K562 (cell line): Measurements from ENCODE around the gene STING1. TPM values are rescaled to one million over a fixed set of nuclear protein-coding genes. Genes with fewer than 3 reads are reported as not detected.

Experiments used
- ATAC-seq: fragments of 200-7000 bp; cut with Tn5 transposase; 3 replicates; pipeline ENCODE4 v1.9.1; 2020; ENCODE audit warnings: moderate library complexity
- BruUV-seq: library from RNA; stranded (reverse); fragments of 400-500 nt; replicated peaks from 2 replicates; lab custom pipeline; 2021; lab: Mats Ljungman, UMichigan
- CTCF ChIA-PET: fragments of 300-600 bp; formaldehyde crosslinking; extraction: SDS; loops from one replicate; lab custom pipeline; 2021; ENCODE audit warnings: low intra/inter-chr PET ratio; lab: Yijun Ruan, JAX
- POLR2A ChIA-PET: fragments of 300-600, 350-650 bp; sonication (Branson Sonifier 250); formaldehyde crosslinking; extraction: SDS; loops from one replicate; lab custom pipeline; 2021; ENCODE audit warnings: antibody characterized with exemption, inconsistent platforms; lab: Yijun Ruan, JAX
- DNase-seq, 4 experiments: peaks; one replicate each; pipeline versions ENCODE4 v3.0.0 to v3.0.0-alpha.2; 2011 to 2018; ENCODE audit warnings: low spot score in 3 of 4, mixed read lengths in 3 of 4; ENCODE audit errors: extremely low read depth in 1 of 4
- FAIRE-seq: peaks from 2 replicates; lab custom pipeline; 2011; peaks lifted over from hg19 to GRCh38; lab: Jason Lieb, UNC
- H2AFZ ChIP-seq: 2 replicates; pipeline ENCODE4 v1.6.0; 2011; ENCODE audit warnings: low read depth, low read length, control low read depth, inconsistent platforms
- H3K27ac ChIP-seq: fragments of 200-600 bp; 3 replicates; pipeline ENCODE4 v1.8.0; 2011; ENCODE audit warnings: low read depth, mild to moderate bottlenecking, control low read depth, inconsistent platforms, low read length, moderate library complexity, mixed read lengths; ENCODE audit errors: extremely low read depth
- H3K27me3 ChIP-seq, 2 experiments: fragments of 300-600 bp in 1 of 2; 2 replicates in 1 of 2; 3 replicates in 1 of 2; pipeline versions ENCODE4 v1.6.0 to v1.8.0; 2011; ENCODE audit warnings: inconsistent platforms in 2 of 2, low read length in 2 of 2, mild to moderate bottlenecking in 1 of 2, mixed read lengths in 1 of 2, moderate library complexity in 1 of 2; ENCODE audit not compliant: control insufficient read depth in 2 of 2, insufficient read depth in 2 of 2
- H3K36me3 ChIP-seq: fragments of 300-600 bp; 3 replicates; pipeline ENCODE4 v1.8.0; 2011; ENCODE audit warnings: mild to moderate bottlenecking, low read length, inconsistent platforms; ENCODE audit not compliant: control insufficient read depth, insufficient read depth
- H3K4me1 ChIP-seq, 2 experiments: fragments of 200-600 bp in 1 of 2; replicated peaks in 1 of 2; 2 replicates in 1 of 2; 3 replicates in 1 of 2; pipeline versions ENCODE4 v1.5.1 to v1.8.0; 2011; ENCODE audit warnings: inconsistent platforms in 2 of 2, low read length in 2 of 2, mild to moderate bottlenecking in 1 of 2, mixed read lengths in 1 of 2, moderate library complexity in 1 of 2; ENCODE audit not compliant: control insufficient read depth in 2 of 2, insufficient read depth in 2 of 2
- H3K4me2 ChIP-seq: 2 replicates; pipeline ENCODE4 v1.6.1; 2011; ENCODE audit warnings: low read length, control low read depth, inconsistent platforms, mixed read lengths; ENCODE audit not compliant: insufficient read depth
- H3K4me3 ChIP-seq: fragments of 200-600 bp; sonication (generic), shearing (Covaris generic); 2 replicates; pipeline ENCODE4 v1.5.1; 2016; ENCODE audit warnings: control low read depth, inconsistent platforms
- H3K79me2 ChIP-seq: fragments of 200-600 bp; 3 replicates; pipeline ENCODE4 v1.8.0; 2011; ENCODE audit warnings: low read length, inconsistent platforms; ENCODE audit not compliant: control insufficient read depth, insufficient read depth
- H3K9ac ChIP-seq, 2 experiments: 2 replicates each; pipeline versions ENCODE4 v1.6.0 to v1.6.1; 2011; ENCODE audit warnings: low read depth in 2 of 2, low read length in 2 of 2, control low read depth in 1 of 2, inconsistent platforms in 1 of 2, mild to moderate bottlenecking in 1 of 2, mixed read lengths in 1 of 2; ENCODE audit not compliant: insufficient read depth in 1 of 2
- H3K9me1 ChIP-seq: one replicate; pipeline ENCODE4 v1.6.0; 2011; ENCODE audit warnings: inconsistent platforms, mild to moderate bottlenecking, low read length, moderate library complexity; ENCODE audit not compliant: control insufficient read depth, insufficient read depth
- H3K9me3 ChIP-seq: replicated peaks from 2 replicates; pipeline ENCODE4 v1.5.1; 2011; ENCODE audit warnings: low read depth, low read length, inconsistent platforms; ENCODE audit not compliant: control insufficient read depth, insufficient read depth
- H4K20me1 ChIP-seq: replicated peaks from 2 replicates; pipeline ENCODE4 v1.6.1; 2011; ENCODE audit warnings: low read length, inconsistent platforms, mixed read lengths; ENCODE audit not compliant: control insufficient read depth, insufficient read depth
- POLR2G ChIP-seq: fragments of 200-400 bp; formaldehyde crosslinking; IDR thresholded peaks from 2 replicates; pipeline ENCODE4 v1.6.1; 2017; ENCODE audit warnings: low read depth, mild to moderate bottlenecking, antibody characterized with exemption, low read length, moderate library complexity
- RBFOX2 ChIP-seq: fragments of 200-400 bp; formaldehyde crosslinking; IDR thresholded peaks from 2 replicates; pipeline ENCODE4 v1.6.1; 2017; ENCODE audit warnings: low read depth, mild to moderate bottlenecking, low read length, moderate library complexity
- SMAD4 ChIP-seq: fragments of 250-450 bp; sonication (Bioruptor Pico); conservative IDR thresholded peaks from 2 replicates; pipeline ENCODE4 v1.8.0; 2021; ENCODE audit warnings: inconsistent platforms, mild to moderate bottlenecking, moderate library complexity
- SPI1 ChIP-seq: IDR thresholded peaks from 2 replicates; pipeline ENCODE4 v1.6.1; 2011; ENCODE audit warnings: low read depth, low read length, control low read depth, borderline replicate concordance
- ZFX ChIP-seq: sonication (generic); formaldehyde crosslinking; IDR thresholded peaks from 2 replicates; pipeline ENCODE4 v1.8.0; 2022; ENCODE audit warnings: mild to moderate bottlenecking, missing genetic modification reagents, moderate library complexity
- ZNF282 ChIP-seq: sonication (generic); formaldehyde crosslinking; IDR thresholded peaks from 2 replicates; pipeline ENCODE4 v1.8.1; 2023; ENCODE audit warnings: missing genetic modification reagents
- ZNF707 ChIP-seq: fragments of 250-450 bp; sonication (Bioruptor Pico); conservative IDR thresholded peaks from 2 replicates; pipeline ENCODE4 v1.8.0; 2022; ENCODE audit warnings: inconsistent platforms, mild to moderate bottlenecking, moderate library complexity
- WGBS: fragments of 100-300 bp; shearing (Covaris generic); methylation state at CpG from one replicate; pipeline ENCODE4 v1.1.6; 2016; ENCODE audit warnings: low coverage, mixed read lengths; ENCODE audit not compliant: insufficient coverage; ENCODE audit errors: missing lambda C conversion rate; 5-methylcytosine and 5-hydroxymethylcytosine counted together
- in situ Hi-C: fragments of 300-500 bp; cut with MboI; formaldehyde crosslinking; loops from 4 replicates; pipeline ENCODE4 v1.15.0; 2018; ENCODE audit warnings: inconsistent platforms, mixed read lengths
- intact Hi-C: fragments of 100-400 bp; cut with micrococcal nuclease; formaldehyde crosslinking; loops from 2 replicates; pipeline ENCODE4 v1.14.2; 2022
- polyA plus RNA-seq, 8 experiments: library from polyadenylated mRNA; depleted of rRNA in 4 of 8; stranded (reverse) in 5 of 8; unstranded in 3 of 8; fragments of >200 nt; fragmentation: Nextera tagmentation in 2 of 8; fragmentation: Illumina TruSeq in 1 of 8; extraction: Ambion mirVana in 2 of 8; extraction: Trizol in 1 of 8; gene quantifications; 2 replicates each; pipeline versions ENCODE4 v1.2.1 to v1.2.3, GENCODE V29; 2011 to 2014; ENCODE audit warnings: inconsistent platforms in 1 of 8, missing spikeins in 1 of 8
- total RNA-seq, 7 experiments: library from RNA; depleted of rRNA in 6 of 7; stranded (reverse); fragments of >200 nt in 6 of 7; fragmentation: Illumina TruSeq in 2 of 7; extraction: Trizol in 2 of 7; gene quantifications; 2 replicates each; pipeline versions ENCODE4 v1.2.1 to v1.2.3, GENCODE V29; 2011 to 2021; ENCODE audit warnings: low replicate concordance in 1 of 7
- TF ChIP-seq, protein P1 (sequence below): sonication (generic); formaldehyde crosslinking; IDR thresholded peaks from 2 replicates; pipeline ENCODE4 v1.8.0; 2022; ENCODE audit warnings: mild to moderate bottlenecking, missing genetic modification reagents
- TF ChIP-seq, protein P2 (sequence below): fragments of 250-450 bp; sonication (Bioruptor Pico); IDR thresholded peaks from 2 replicates; pipeline ENCODE4 v1.5.0; 2021
- TF ChIP-seq, protein P3 (sequence below): IDR thresholded peaks from 2 replicates; pipeline ENCODE4 v1.6.1; 2011; ENCODE audit warnings: borderline replicate concordance, low read depth, mild to moderate bottlenecking, moderate library complexity, low read length; ENCODE audit not compliant: insufficient read depth, poor library complexity, severe bottlenecking
- TF ChIP-seq, protein P4 (sequence below), 2 experiments: fragments of 450-650 bp in 1 of 2; IDR thresholded peaks; 2 replicates each; pipeline ENCODE4 v1.6.1; 2011 to 2017; ENCODE audit warnings: low read depth in 2 of 2, antibody characterized with exemption in 1 of 2, borderline replicate concordance in 1 of 2, low read length in 1 of 2, mild to moderate bottlenecking in 1 of 2, mixed read lengths in 1 of 2; ENCODE audit not compliant: control insufficient read depth in 1 of 2
- TF ChIP-seq, protein P5 (sequence below): sonication (generic); formaldehyde crosslinking; IDR thresholded peaks from 2 replicates; pipeline ENCODE4 v1.8.1; 2023; ENCODE audit warnings: mild to moderate bottlenecking, missing genetic modification reagents

STING1 gene
- total and polyA plus RNA-seq, 9 of the 15 experiments (the other 6 are each of a cell fraction or from before 2014, with no cell fraction given), result 20.8 to 69.1 (median 44.7) TPM

DNA sequence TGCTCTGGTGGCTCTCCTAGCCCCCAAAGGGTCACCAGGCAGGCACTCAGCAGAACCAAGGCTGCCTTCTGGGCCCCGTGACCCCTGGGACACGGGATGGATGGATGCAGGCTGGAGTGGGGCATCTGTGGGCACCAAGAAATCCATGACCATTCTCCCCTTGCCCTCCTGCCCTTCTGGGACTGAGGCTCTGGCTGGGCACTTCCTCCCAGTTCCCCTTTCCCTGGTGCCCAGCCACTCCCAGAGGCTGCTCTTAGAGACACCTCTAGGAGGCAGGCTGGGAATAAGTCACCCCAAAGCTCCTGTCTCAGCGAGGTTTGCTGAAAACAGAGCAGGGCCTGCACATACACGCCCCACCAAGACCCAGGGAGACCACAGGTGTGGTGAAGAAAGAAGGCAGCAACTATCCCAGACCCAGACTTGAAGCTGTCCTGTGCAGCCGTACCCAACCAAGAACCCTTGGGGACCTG is 943 bp downstream of the STING1 start:
- Histone ChIP-seq H3K79me2 (peaks cover 43% of the 10 kb centered on the region), H3K27ac (peak overlapping the region; percentile 98), H3K27me3 (no peaks in the 10 kb centered on the region), H3K36me3 (peaks cover 31% of the 10 kb centered on the region; the same call in 2 of the 3 replicates), H3K4me1 (peaks cover 52 to 59% of the 10 kb centered on the region in 2 experiments), H3K9ac (peak overlapping the region; percentile 80 to 91), H3K9me1 (no peaks in the 10 kb centered on the region), H4K20me1 (no peaks in the 10 kb centered on the region), H3K4me3 (peak overlapping the region; percentile 58), H3K4me2 (peak overlapping the region; percentile 91), H3K9me3 (no peaks in the 10 kb centered on the region), H2AFZ (peak overlapping the region; percentile 99)
- DNase-seq (peak; percentile 34 to 63 (median 43)), ATAC-seq (peak; percentile 68), FAIRE-seq (no peak)
- ChIA-PET CTCF (no interaction called here), POLR2A (interaction anchor here (0.6 to 2.4 kb wide), 12 partner anchors 11 to 730 kb away, joined by 3 to 23 read pairs (median 4); partner anchors contain the start of gene SMIM33)
- intact Hi-C loops, result loop anchor here (1.0 to 2.0 kb wide), 3 partner anchors 21 to 82 kb away; no protein-coding TSS in a partner anchor
- in situ Hi-C loops, result no loop called here
- WGBS, result 23% methylated on average over 5 of the region's 5 CpGs
- no TSS peak for BruUV-seq
- TF ChIP-seq, protein P1, sequence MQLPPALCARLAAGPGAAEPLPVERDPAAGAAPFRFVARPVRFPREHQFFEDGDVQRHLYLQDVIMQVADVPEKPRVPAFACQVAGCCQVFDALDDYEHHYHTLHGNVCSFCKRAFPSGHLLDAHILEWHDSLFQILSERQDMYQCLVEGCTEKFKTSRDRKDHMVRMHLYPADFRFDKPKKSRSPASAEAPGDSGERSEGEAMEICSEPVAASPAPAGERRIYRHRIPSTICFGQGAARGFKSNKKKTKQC (CRISPR knock-in tag), result no peak
- peak; percentile 92 for TF ChIP-seq SPI1
- TF ChIP-seq, protein P2, sequence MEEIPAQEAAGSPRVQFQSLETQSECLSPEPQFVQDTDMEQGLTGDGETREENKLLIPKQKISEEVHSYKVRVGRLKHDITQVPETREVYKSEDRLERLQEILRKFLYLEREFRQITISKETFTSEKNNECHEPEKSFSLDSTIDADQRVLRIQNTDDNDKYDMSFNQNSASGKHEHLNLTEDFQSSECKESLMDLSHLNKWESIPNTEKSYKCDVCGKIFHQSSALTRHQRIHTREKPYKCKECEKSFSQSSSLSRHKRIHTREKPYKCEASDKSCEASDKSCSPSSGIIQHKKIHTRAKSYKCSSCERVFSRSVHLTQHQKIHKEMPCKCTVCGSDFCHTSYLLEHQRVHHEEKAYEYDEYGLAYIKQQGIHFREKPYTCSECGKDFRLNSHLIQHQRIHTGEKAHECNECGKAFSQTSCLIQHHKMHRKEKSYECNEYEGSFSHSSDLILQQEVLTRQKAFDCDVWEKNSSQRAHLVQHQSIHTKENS, result no peak
- TF ChIP-seq, protein P3, sequence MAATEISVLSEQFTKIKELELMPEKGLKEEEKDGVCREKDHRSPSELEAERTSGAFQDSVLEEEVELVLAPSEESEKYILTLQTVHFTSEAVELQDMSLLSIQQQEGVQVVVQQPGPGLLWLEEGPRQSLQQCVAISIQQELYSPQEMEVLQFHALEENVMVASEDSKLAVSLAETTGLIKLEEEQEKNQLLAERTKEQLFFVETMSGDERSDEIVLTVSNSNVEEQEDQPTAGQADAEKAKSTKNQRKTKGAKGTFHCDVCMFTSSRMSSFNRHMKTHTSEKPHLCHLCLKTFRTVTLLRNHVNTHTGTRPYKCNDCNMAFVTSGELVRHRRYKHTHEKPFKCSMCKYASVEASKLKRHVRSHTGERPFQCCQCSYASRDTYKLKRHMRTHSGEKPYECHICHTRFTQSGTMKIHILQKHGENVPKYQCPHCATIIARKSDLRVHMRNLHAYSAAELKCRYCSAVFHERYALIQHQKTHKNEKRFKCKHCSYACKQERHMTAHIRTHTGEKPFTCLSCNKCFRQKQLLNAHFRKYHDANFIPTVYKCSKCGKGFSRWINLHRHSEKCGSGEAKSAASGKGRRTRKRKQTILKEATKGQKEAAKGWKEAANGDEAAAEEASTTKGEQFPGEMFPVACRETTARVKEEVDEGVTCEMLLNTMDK, result peak; percentile 20
- no peak for TF ChIP-seq ZNF707 (CRISPR knock-in tag)
- no peak for TF ChIP-seq ZNF282
- peak; percentile 93 for TF ChIP-seq ZFX
- TF ChIP-seq POLR2G, result peak; percentile 61
- TF ChIP-seq RBFOX2, result peak; percentile 67
- no peak for TF ChIP-seq SMAD4
- TF ChIP-seq, protein P4, sequence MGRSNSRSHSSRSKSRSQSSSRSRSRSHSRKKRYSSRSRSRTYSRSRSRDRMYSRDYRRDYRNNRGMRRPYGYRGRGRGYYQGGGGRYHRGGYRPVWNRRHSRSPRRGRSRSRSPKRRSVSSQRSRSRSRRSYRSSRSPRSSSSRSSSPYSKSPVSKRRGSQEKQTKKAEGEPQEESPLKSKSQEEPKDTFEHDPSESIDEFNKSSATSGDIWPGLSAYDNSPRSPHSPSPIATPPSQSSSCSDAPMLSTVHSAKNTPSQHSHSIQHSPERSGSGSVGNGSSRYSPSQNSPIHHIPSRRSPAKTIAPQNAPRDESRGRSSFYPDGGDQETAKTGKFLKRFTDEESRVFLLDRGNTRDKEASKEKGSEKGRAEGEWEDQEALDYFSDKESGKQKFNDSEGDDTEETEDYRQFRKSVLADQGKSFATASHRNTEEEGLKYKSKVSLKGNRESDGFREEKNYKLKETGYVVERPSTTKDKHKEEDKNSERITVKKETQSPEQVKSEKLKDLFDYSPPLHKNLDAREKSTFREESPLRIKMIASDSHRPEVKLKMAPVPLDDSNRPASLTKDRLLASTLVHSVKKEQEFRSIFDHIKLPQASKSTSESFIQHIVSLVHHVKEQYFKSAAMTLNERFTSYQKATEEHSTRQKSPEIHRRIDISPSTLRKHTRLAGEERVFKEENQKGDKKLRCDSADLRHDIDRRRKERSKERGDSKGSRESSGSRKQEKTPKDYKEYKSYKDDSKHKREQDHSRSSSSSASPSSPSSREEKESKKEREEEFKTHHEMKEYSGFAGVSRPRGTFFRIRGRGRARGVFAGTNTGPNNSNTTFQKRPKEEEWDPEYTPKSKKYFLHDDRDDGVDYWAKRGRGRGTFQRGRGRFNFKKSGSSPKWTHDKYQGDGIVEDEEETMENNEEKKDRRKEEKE (IDR thresholded peaks at IDR 0.05; ENCODE audit: borderline replicate concordance in 1 of 2, control insufficient read depth in 1 of 2, low read depth in 2 of 2, low read length in 1 of 2), result no peak
- TF ChIP-seq, protein P5, sequence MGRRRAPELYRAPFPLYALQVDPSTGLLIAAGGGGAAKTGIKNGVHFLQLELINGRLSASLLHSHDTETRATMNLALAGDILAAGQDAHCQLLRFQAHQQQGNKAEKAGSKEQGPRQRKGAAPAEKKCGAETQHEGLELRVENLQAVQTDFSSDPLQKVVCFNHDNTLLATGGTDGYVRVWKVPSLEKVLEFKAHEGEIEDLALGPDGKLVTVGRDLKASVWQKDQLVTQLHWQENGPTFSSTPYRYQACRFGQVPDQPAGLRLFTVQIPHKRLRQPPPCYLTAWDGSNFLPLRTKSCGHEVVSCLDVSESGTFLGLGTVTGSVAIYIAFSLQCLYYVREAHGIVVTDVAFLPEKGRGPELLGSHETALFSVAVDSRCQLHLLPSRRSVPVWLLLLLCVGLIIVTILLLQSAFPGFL (CRISPR knock-in tag), result no peak
